Cardiac muscle cell (in vitro differentiated cells and primary cell): ENCODE measurements around the gene FRMD3. TPM values are rescaled to one million over a fixed set of nuclear protein-coding genes. Genes with fewer than 3 reads are reported as not detected.

Experiments
- DNase-seq, 2 donors: peaks; one replicate each; pipeline versions ENCODE4 v3.0.0 to v3.0.0-alpha.2; 2010 to 2017; ENCODE audit warnings: low read depth in 1 of 2, low spot score in 1 of 2
- H3K27ac ChIP-seq: fragments of 200-600 bp; sonication (generic); 2 replicates; pipeline ENCODE4 v1.5.1; 2016
- H3K27me3 ChIP-seq: fragments of 200-600 bp; sonication (generic); 2 replicates; pipeline ENCODE4 v1.6.0; 2016; ENCODE audit warnings: control low read depth
- H3K36me3 ChIP-seq: fragments of 200-600 bp; sonication (generic); 2 replicates; pipeline ENCODE4 v1.5.1; 2016; ENCODE audit warnings: control low read depth
- H3K4me1 ChIP-seq: fragments of 200-600 bp; sonication (generic); 2 replicates; pipeline ENCODE4 v1.8.1; 2017; ENCODE audit warnings: low read depth, mild to moderate bottlenecking, mixed run types
- H3K4me3 ChIP-seq: fragments of 200-600 bp; sonication (generic); 2 replicates; pipeline ENCODE4 v1.5.1; 2016; ENCODE audit warnings: mild to moderate bottlenecking
- H3K9me3 ChIP-seq: fragments of 200-600 bp; sonication (generic); 2 replicates; pipeline ENCODE4 v1.5.1; 2017; ENCODE audit warnings: low read depth, mild to moderate bottlenecking, control low read depth
- CTCF ChIP-seq: IDR thresholded peaks from 2 replicates; pipeline ENCODE4 v1.5.1; 2012; ENCODE audit warnings: low read depth, mild to moderate bottlenecking, low read length
- polyA plus RNA-seq: library from polyadenylated mRNA; unstranded; fragments of >200 nt; fragmentation: Nextera tagmentation; extraction: Ambion mirVana; gene quantifications from 2 replicates; pipeline ENCODE4 v1.2.1, GENCODE V29; 2016
- total RNA-seq: library from RNA; depleted of rRNA; stranded (reverse); fragments of >200 nt; gene quantifications from 2 replicates; pipeline ENCODE4 v1.2.3, GENCODE V29; 2016

The FRMD3 gene
- total and polyA plus RNA-seq, 2 experiments from 2014 or later = 61.5 to 66.4 TPM

GRCh38 chr9:83304686-83305085 lies 233.5 kb downstream of the FRMD3 start:
- peak in 1 of 2 donors; percentile 98 for DNase-seq
- Histone ChIP-seq H3K4me1 (peaks cover 7% of the 10 kb centered on the region), H3K27ac (no peak overlapping the region), H3K4me3 (no peak overlapping the region), H3K27me3 (no peaks in the 10 kb centered on the region), H3K9me3 (no peaks in the 10 kb centered on the region), H3K36me3 (no peaks in the 10 kb centered on the region)
- no peak for TF ChIP-seq CTCF

GRCh38 chr9:83299571-83299970 lies 238.6 kb downstream of the FRMD3 start:
- Histone ChIP-seq H3K9me3 (no peaks in the 10 kb centered on the region), H3K36me3 (no peaks in the 10 kb centered on the region), H3K27ac (no peak overlapping the region), H3K27me3 (no peaks in the 10 kb centered on the region), H3K4me3 (no peak overlapping the region), H3K4me1 (no peaks in the 10 kb centered on the region)
- DNase-seq = peak in 1 of 2 donors; percentile 38
- TF ChIP-seq CTCF = no peak

- DNase-seq = no peak
- TF ChIP-seq CTCF = no peak
- no peaks in the 10 kb centered on the region for H3K27me3 ChIP-seq
- H3K27ac ChIP-seq = no peak overlapping the region
- H3K9me3 ChIP-seq = no peaks in the 10 kb centered on the region
- H3K4me1 ChIP-seq = no peaks in the 10 kb centered on the region
- no peaks in the 10 kb centered on the region for H3K36me3 ChIP-seq
- H3K4me3 ChIP-seq = no peak overlapping the region
These were observed 239.1 kb downstream of the FRMD3 start for GRCh38 chr9:83299094-83299493.

GRCh38 chr9:83296123-83296522 lies 242.1 kb downstream of the FRMD3 start:
- H3K4me1 ChIP-seq = no peaks in the 10 kb centered on the region
- no peaks in the 10 kb centered on the region for H3K36me3 ChIP-seq
- H3K27me3 ChIP-seq = no peaks in the 10 kb centered on the region
- H3K4me3 ChIP-seq = no peak overlapping the region
- no peak overlapping the region for H3K27ac ChIP-seq
- no peaks in the 10 kb centered on the region for H3K9me3 ChIP-seq
- no peak for TF ChIP-seq CTCF
- DNase-seq = peak in 1 of 2 donors; percentile 34

GRCh38 chr9:83294816-83295215 lies 243.4 kb downstream of the FRMD3 start:
- Histone ChIP-seq H3K27me3 (no peaks in the 10 kb centered on the region), H3K4me1 (no peaks in the 10 kb centered on the region), H3K36me3 (no peaks in the 10 kb centered on the region), H3K4me3 (no peak overlapping the region), H3K9me3 (no peaks in the 10 kb centered on the region), H3K27ac (no peak overlapping the region)
- no peak for TF ChIP-seq CTCF
- DNase-seq = no peak

- Histone ChIP-seq H3K4me3 (no peak overlapping the region), H3K9me3 (no peaks in the 10 kb centered on the region)
These were observed 247.0 kb downstream of the FRMD3 start for GRCh38 chr9:83291196-83291595.

More at GRCh38 chr9:83291196-83291595, 247.0 kb downstream of the FRMD3 start:
- no peak for TF ChIP-seq CTCF
- Histone ChIP-seq H3K27ac (no peak overlapping the region), H3K4me1 (no peaks in the 10 kb centered on the region), H3K36me3 (no peaks in the 10 kb centered on the region), H3K27me3 (no peaks in the 10 kb centered on the region)
- DNase-seq = no peak
